ENCODE data around the gene KLK14.

The KLK14 gene

DNA sequence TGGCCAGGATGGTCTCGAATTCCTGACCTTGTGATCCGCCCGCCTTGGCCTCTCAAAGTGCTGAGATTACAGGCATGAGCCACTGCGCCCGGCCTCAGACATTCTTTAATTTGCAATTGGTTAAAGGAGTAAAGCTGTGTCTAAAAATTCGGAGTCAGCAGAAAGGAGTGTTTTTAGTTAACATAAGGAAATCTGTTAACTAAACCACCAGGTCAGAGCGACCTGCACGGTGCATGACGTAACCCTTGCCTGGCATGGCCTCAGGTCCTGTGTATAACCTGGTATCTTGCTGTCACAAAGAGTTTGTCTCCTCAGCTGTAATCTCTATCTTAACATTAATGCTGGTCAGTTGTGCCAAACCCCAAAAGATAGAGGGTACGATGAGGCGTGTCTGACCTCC is 38.4 kb downstream of the KLK14 start:
- no peak for DNase-seq (ENCODE audit: low read depth)

DNA sequence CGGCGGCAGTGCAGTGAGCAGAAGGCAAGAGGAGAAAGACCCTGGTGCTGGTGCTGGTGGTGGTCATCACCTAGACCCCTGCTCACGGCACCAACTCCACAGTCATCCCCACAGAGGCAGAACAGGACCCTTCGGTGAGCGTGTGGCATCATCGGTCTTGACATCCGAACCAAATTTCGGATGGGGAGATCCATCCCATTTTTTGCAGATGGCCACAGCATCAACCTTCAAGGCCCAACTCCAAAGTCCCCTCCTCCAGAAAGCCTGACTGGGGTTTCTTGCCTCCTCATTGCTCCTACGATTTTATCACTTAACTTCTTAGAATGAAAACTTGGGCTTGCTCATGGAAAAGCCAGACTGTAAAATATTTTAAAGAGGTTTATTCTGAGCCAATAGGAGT is 39.2 kb downstream of the KLK14 start:
- DNase-seq (ENCODE audit: low read depth), result no peak

DNA sequence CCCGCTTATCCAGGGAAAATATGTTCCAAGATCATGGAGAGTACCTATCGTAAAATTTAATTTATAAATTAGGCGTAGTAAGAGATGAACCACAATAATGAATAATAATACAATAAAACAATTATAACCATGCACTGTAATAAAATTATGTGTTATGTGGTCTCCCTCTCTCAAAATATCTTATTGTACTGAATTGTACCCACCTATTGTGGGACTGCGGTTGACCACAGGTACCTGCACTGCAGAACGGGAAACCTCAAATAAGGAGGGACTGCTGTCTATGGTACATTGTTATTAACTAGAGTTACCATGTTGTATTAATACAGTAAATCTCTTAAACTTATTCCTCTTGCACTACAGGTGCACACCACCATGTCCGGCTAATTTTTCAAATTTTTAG is 42.5 kb downstream of the KLK14 start:
- no peak for DNase-seq (ENCODE audit: low read depth)

DNA sequence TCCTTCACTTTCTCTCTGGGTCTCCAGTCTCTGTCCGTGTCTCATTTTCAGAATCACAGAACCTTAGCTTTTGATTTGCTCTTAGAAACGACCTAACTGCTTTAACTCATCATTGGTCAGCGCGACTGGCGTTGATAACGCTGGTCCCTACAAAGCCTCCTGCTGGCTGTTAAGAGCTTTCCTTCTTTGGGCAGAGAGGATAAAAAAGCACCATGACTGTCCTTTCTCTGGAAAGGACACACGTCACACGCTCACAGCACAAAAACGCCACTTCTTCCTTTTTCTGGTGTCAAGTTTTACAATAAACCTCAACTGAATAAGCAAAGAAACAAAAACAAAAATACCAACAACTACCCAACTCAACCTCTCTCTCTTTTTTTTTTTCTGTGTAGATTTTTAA is 46.2 kb downstream of the KLK14 start:
- no peak for DNase-seq (ENCODE audit: low read depth)

DNA sequence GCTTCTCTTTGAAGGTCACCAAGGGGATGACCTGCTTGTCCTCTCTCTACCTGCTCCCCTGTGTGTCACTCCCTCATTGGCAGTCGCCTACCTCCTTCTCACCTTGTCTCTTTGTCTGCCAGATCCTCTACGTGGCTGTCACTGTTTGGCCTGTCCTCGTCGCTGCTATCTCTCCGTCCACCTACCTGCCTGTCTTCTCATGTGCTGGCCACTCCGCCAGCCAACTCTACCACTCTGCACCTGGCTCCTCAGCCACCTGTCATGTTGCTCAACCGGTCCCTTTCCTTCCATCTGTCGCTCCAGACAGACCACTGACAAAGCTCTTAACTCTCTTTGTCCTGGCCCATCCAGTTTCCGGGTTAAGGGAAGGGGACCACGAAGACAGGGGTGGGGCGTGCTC is 48.0 kb downstream of the KLK14 start, which contains the start of gene KLK12:
Gene KLK12, minus strand, starts transcription at position 299 of the 400 bp plus-strand sequence. CDS start 381 bp downstream, outside the sequence.
- DNase-seq (ENCODE audit: low read depth), result no peak

GRCh38 chr19:51031880-51032225 is 50.8 kb downstream of the KLK14 start:
- DNase-seq (ENCODE audit: low read depth), result no peak

DNA sequence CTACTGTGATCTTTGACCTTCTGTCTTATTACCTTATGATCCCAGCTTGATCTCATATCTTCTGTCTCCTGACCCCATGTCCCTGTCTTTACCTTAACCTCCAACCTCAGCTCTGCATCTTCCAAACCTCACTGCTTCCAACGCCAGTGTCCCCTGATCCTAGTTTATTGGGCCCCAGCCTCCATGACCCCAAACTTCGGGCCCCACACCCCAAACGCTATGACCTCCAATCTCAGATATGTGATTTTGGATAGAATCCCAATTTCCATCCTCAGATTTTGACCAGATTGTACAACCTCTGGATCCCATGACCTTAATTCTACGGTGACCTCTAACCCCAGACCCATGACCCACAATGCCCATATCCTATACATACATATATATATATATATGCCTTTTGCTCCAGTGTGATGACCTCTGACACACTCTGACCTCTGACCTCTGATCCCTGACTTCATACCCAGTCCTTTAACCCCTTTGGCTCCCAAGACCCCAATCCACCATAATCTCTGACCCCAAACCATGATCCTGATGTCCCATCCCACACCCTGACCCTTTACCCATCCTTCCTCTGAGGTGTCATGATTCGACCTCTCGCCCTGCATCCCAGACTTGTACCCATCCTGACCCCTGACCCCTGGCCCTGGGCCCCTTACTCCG is 51.3 kb downstream of the KLK14 start:
- DNase-seq (ENCODE audit: low read depth), result no peak

DNA sequence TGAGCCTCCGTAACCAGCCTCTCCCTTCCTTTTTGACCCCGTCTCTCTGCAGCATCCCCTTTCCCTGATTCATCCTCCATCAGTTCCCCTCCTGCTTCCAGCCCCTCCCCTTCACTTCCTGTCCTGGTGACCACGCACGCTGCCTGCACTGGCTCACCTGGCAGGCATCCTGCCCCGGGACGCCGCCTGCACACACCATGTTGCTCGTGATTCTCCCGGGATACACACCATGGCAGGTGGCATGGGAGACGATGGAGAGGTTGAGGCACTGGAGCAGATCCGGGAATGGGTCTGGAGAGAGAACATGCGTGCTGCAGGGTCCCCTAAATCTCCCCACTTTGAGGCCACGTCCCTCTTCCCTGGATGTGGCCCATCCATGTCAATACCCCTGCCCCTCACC is 52.1 kb downstream of the KLK14 start:
- DNase-seq (ENCODE audit: low read depth), result no peak

DNA sequence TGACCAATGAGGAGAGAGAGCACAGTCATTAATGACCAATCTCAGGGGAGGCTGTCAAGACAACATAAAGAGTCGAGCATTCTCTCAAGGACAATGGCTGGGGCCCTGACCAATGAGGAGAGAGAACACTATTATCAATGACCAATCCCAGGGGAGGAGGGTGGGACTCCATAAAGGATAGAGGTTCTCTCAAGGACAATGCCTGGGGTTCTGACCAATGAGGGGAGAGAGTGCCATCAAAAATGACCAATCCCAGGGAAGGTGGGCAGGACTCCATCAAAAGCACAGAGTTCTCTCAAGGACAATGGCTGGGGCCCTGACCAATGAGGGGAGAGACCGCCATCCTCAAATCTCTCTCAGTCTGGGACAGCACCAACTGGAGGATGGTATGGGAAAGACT is 53.0 kb downstream of the KLK14 start:
- DNase-seq (ENCODE audit: low read depth), result no peak
